Body of pancreas (tissue), 4 donors: ENCODE results near the gene NOTCH2.

Source experiments
- POLR2A ChIP-seq, 3 donors: fragments of 450-650 bp; IDR thresholded peaks; one replicate each; pipeline ENCODE4 v1.6.1; 2016; ENCODE audit warnings: antibody characterized with exemption in 3 of 3, mild to moderate bottlenecking in 2 of 3
- TF ChIP-seq, protein P1 (sequence below), 7 experiments: fragments of 450-650 bp in 4 of 7; fragments of 200-600 bp in 3 of 7; sonication (generic) in 3 of 7; IDR thresholded peaks; one replicate each; pipeline ENCODE4 v1.5.1; 2016 to 2019; ENCODE audit warnings: antibody characterized with exemption in 7 of 7

- TF ChIP-seq, protein P1, sequence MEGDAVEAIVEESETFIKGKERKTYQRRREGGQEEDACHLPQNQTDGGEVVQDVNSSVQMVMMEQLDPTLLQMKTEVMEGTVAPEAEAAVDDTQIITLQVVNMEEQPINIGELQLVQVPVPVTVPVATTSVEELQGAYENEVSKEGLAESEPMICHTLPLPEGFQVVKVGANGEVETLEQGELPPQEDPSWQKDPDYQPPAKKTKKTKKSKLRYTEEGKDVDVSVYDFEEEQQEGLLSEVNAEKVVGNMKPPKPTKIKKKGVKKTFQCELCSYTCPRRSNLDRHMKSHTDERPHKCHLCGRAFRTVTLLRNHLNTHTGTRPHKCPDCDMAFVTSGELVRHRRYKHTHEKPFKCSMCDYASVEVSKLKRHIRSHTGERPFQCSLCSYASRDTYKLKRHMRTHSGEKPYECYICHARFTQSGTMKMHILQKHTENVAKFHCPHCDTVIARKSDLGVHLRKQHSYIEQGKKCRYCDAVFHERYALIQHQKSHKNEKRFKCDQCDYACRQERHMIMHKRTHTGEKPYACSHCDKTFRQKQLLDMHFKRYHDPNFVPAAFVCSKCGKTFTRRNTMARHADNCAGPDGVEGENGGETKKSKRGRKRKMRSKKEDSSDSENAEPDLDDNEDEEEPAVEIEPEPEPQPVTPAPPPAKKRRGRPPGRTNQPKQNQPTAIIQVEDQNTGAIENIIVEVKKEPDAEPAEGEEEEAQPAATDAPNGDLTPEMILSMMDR (IDR thresholded peaks at IDR 0.05): no peak
- no peak for TF ChIP-seq POLR2A (IDR thresholded peaks at IDR 0.05)
These were observed 176.1 kb downstream of the NOTCH2 start for GRCh38 chr1:119893238-119893791.
